Anterior cingulate cortex (tissue), 58 donors: ENCODE data around the gene WWOX.

Source experiments
- DNase-seq, 58 donors: peaks; one replicate each; lab custom pipeline; 2025; lab: John Stamatoyannopoulos, UW

Gene WWOX

GRCh38 chr16:79182616-79183015 is 1083.2 kb downstream of the WWOX start:
- DNase-seq, result peak in 6 of 58 donors; percentile 8 to 44 (median 20)

DNA sequence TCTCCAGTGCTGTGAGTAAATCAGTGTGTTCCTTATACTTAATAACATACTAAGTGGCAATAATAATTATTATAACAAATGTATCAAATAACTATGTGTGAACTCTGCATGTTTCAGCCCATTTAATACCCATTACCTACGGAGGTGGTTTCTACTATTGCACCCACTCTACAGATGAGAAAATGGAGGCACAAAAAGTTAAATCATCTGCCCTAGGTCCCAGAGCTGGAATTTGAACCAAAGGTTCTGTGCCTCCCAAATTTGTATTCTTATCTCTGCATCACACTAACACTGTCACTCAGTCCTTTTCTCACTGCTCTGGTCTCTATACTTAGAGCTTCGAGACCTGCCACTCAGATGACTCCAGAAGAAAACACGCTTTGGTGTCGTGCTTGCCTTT is 1084.1 kb downstream of the WWOX start:
- DNase-seq, result no peak

DNA sequence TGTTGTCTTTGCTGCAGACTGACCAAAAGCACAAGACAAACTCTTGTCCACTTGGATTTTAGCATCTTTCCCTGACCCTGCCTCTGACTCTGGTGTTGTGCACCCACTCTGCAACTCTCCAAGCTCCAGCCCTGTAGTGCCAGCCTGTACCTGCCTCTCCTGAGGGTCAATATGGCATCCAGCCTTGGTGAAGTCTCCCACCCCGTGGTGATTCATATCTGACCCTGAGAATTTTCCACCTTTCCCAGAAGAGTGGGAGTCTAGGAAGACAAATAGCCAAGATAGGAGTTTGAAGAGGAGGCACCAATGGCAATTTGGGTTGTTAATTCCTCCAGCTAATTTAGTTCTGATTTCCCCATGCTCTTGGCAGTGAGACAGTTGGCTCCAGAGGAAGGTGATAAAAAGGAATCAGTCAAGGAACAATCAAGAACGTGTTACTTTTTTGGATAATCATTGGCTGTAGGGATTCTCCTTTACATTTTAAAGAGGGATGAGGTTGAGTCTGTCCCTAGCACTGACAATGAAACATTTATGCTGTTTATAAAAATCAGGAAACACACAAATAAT is 1085.1 kb downstream of the WWOX start:
- DNase-seq, result no peak

DNA sequence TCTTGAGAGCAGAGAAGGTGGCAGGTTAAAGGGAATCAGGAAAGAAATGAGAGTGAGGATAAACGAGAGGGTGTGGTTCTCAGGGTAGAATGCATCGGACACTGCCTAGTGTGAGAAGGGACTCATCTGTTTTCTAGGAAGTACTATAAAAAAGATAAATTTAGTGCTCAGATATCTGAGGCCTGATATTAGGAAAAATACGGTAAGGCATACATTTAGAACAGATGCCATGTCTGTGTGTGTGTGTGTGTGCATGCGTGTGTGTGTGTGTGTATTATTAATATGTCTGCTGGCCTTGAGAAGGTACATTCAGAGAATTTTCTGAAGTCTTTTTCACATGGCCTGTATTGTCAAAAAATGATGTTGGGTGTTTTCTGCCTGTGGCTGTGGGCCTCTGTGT is 1086.3 kb downstream of the WWOX start:
- DNase-seq, result no peak

DNA sequence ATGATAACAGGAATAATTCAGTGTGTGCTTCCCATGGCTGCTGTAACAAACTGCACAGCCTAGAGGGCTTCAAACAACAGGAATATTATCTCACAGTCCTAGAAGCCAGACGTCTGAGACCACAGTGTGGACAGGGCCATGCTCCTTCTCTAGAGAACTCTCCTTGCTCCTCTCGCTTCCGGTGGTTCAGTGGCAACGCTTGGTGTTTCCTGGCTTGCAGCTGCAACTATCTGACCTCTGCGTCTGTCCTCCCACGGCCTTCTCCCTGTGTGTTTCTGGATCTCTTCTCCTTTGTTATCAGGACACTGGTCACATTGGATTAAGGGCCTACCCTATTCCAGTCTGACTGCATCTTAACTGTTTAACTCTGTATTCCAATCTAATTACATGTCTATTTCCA is 1086.7 kb downstream of the WWOX start:
- DNase-seq, result no peak

GRCh38 chr16:79188115-79188738 is 1088.8 kb downstream of the WWOX start:
- DNase-seq, result no peak

GRCh38 chr16:79188739-79189122 is 1089.3 kb downstream of the WWOX start:
- DNase-seq, result no peak

DNA sequence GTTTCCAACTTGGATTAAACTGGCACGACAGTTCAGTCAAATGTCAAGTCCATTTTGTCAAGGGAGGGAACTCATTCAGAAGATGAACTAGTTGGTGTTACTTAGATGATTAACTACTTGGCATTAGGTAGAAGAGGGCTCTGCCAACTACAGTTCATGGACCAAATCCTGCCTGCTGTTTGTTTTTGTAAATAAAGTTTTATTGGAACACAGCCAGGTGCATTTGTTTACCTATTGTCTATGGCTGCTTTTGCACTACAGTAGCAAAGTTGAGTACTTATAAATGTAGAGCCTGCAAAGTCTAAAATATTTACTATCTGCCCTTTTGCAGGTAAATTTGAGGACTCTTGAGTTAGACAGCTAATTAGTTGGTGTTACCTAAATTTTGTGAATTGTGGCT is 1091.1 kb downstream of the WWOX start:
- DNase-seq, result no peak

GRCh38 chr16:79191933-79192332 is 1092.5 kb downstream of the WWOX start:
- DNase-seq, result no peak

- no peak for DNase-seq
Observed at GRCh38 chr16:79192904-79193303, 1093.5 kb downstream of the WWOX start.

DNA sequence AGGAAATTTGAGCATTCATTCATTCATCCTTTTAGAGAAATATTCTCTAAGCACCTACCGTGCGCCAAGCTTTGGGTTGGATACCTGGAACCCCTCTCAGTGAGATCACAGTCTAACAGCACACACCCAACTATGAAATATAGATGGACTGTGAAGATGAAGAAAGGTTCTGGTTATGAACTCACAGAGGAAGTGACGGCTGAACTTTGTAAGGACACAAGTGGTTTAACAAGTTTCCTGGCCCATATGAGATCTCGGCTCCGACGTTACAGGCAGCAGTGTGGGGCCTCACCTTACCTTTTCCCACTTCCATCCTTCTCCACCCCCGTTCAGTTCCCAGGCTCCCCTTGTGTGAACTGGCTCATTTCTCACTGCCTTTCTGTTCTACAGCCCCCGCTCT is 1094.8 kb downstream of the WWOX start:
- DNase-seq, result peak in 1 of 58 donors; percentile 12

DNA sequence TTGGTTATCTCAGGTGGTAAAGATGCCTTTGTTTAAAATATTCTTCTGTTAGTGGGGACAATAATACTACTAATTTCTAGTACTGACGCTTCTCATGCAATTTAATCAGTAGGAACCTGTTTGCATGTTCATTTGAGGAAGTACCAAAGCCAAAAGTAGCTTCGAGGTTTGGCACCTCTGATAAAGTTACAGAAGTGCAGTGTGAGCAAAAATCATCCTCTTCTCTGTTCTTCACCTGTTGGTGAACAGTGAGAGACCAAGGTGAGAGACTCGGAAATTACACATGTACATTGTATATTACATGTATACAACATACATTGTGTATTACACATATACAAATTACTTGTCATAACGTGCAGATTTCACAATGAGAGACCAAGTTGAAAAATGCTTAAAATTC is 1096.5 kb downstream of the WWOX start:
- no peak for DNase-seq

- no peak for DNase-seq
Observed at GRCh38 chr16:79201436-79201835, 1102.0 kb downstream of the WWOX start.

DNA sequence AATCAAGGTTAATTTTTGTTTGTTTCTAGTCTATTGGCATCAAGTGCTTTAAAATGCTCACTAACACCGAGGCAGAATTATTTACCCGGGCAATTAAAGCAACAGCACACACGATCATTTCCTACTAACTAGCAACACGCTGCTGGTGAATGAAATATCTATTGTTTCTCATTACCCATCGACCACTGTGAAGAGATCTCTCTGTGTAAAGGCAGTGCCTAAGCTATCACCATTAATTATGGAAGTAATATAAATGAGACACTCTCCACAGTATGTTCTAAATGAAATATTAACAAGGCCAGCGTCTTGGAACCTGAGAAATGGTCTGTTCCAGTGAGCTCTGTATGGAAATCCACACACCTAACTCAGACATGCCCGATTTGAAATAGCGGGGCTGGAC is 1103.5 kb downstream of the WWOX start:
- no peak for DNase-seq

DNA sequence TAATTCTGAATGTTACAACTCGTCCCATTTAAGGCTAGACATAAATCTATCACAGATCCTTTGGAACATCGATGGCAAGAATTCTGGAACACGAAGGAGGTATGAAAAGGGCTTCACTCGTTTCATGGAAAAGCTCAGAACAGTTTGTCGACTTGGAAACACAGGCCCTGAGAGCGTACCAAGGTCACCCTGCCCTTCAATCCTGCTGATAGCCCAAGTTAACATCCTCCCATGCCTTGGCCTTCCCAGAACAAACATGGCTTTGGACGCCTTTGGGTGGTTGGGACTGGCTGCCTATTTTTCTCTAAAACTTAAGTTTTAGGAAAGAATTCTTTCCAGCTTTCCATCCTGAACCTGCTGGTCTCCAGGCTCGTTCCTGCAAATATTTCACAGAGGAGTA is 1105.0 kb downstream of the WWOX start:
- no peak for DNase-seq

GRCh38 chr16:79206889-79207288 is 1107.4 kb downstream of the WWOX start:
- DNase-seq, result no peak

DNA sequence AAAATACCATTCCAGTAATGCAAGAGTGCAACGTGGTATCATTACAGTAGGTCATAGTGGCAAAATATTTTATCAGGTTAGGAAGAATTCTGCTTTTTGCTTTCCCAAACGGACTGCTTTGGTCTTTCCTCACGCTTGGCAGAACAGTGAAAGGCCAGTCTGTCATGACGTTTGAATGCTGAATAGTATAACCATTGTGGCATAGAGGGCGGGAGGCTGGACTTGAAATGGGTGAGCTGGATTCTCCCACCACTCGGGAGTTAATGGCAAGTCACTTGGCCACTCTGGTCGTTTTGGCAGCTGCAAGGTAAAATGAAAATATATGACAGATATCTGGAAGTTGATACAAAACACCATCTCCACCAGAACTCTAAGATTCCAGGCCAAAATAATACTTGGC is 1109.9 kb downstream of the WWOX start:
- peak in 11 of 58 donors; percentile 1 to 17 (median 5) for DNase-seq

DNA sequence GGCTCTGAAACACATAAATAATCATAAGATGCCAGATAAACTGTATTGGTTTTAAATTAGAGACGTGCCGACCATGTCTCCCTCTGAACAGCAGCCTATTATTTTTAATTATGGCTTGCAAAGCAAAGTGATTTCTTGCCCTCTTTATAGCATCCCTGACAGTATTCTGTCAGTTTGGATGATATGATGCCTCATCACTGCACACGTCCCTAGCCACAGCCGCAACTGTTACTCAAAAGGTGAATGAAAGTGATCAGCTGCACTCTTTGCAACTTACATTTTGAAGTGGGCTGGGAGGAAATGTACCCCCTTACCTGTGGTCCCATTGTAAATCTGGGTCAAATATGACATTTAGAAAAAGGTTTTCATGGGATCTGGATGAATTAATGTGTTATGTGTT is 1111.2 kb downstream of the WWOX start:
- no peak for DNase-seq

- DNase-seq, result peak in 48 of 58 donors; percentile 2 to 67 (median 28)
Observed at GRCh38 chr16:79211586-79211985, 1112.1 kb downstream of the WWOX start.

DNA sequence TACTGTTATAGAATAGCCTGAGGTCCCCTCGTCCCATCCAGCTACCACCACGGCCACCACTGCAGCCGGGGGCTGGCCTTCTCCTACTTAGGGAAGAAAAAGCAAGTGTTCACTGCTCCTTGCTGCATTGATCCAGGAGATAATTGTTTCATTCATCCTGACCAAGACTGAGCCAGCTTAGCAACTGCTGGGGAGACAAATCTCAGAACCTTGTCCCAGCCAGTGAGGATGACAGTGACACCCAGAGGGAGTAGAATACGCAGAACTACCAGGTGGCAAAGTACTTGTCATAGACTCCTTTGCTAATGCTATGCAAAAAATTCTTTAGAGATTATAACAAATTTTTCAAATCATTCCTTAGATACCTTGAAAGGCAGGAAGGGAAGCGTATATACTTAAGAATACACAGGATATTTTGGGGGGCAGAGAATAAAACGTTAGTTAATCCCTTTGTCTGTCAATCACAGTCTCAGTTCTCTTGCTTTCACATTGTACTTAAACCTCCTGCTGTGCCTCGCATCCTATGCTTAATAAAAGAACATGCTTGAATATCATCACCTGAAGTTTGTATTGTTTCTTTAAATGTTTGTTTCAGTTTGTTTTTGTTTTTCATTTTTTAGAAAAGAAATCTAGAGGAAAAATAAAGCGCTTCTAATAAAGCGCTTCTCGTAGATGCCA is 1112.8 kb downstream of the WWOX start:
- DNase-seq, result peak in 12 of 58 donors; percentile 4 to 57 (median 17)

DNA sequence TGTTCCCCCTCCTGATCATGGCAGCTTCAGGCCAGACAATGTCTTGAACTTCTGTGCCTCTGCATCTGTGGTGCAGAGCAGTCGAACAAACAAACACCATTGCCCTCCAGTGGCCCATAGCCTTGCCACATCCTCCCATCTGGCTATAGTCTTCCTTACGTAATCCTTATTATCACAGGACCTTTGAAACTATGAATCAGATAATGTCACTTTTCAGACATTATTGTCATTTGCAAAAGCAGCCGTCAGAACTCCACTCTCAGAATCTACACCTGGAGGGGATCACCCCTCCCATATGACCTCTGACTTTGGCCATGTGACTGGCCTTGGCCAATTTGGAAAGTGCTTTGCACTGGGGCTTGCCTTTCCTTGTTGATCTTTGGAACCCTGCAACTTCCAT is 1113.8 kb downstream of the WWOX start:
- peak in 7 of 58 donors; percentile 1 to 16 (median 2) for DNase-seq

- DNase-seq, result no peak
Observed at GRCh38 chr16:79215289-79215688, 1115.8 kb downstream of the WWOX start.
